Mammary epithelial cell (primary cell): ENCODE results near the gene ETV4.

Experiments
- CTCF ChIP-seq, 2 donors: IDR thresholded peaks in 1 of 2; conservative IDR thresholded peaks in 1 of 2; 2 replicates each; pipeline ENCODE4 v1.5.1; 2011 to 2012; ENCODE audit warnings: inconsistent platforms in 2 of 2, low read length in 2 of 2, mild to moderate bottlenecking in 2 of 2, control low read depth in 1 of 2, low read depth in 1 of 2; ENCODE audit not compliant: insufficient read depth in 1 of 2; ENCODE audit errors: extremely low read depth in 1 of 2
- EZH2 ChIP-seq: IDR thresholded peaks from 2 replicates; pipeline ENCODE4 v1.6.1; 2012; ENCODE audit warnings: low read length, inconsistent platforms, borderline replicate concordance

- TF ChIP-seq CTCF (conservative IDR thresholded peaks at IDR 0.05 in 1 of 2, IDR thresholded peaks at IDR 0.05 in 1 of 2; ENCODE audit: extremely low read depth in 1 of 2, insufficient read depth in 1 of 2, low read depth in 1 of 2, low read length in 2 of 2) (no peak), EZH2 (no peak)
Observed at GRCh38 chr17:43542859-43543258, 3.3 kb downstream of the ETV4 start.
